ENCODE measurements around the gene ZFYVE27.
"Not testable (repeated sequence)": the region's sequence is repeated elsewhere in the genome, so short reads cannot be mapped to it uniquely, and the experiment has no call there.

The ZFYVE27 gene

GRCh38 chr10:97736902-97737769 lies at the start of gene ZFYVE27:
Gene ZFYVE27, plus strand, starts transcription at chr10:97737128. Its CDS starts 1,350 bp downstream, at chr10:97738478.
- H3K4me1 Mint-ChIP-seq (ENCODE audit: low read depth): peaks cover 49% of the 10 kb centered on the region
- H3K27me3 Mint-ChIP-seq: no peaks in the 10 kb centered on the region
- peak within 1 kb of the TSS; percentile 95 for H3K27ac Mint-ChIP-seq
- peaks cover 11% of the 10 kb centered on the region for H3K36me3 Mint-ChIP-seq
- H3K9me3 Mint-ChIP-seq (ENCODE audit: low read depth): no peaks in the 10 kb centered on the region
- H3K4me3 Mint-ChIP-seq: peak within 1 kb of the TSS; percentile 97

DNA sequence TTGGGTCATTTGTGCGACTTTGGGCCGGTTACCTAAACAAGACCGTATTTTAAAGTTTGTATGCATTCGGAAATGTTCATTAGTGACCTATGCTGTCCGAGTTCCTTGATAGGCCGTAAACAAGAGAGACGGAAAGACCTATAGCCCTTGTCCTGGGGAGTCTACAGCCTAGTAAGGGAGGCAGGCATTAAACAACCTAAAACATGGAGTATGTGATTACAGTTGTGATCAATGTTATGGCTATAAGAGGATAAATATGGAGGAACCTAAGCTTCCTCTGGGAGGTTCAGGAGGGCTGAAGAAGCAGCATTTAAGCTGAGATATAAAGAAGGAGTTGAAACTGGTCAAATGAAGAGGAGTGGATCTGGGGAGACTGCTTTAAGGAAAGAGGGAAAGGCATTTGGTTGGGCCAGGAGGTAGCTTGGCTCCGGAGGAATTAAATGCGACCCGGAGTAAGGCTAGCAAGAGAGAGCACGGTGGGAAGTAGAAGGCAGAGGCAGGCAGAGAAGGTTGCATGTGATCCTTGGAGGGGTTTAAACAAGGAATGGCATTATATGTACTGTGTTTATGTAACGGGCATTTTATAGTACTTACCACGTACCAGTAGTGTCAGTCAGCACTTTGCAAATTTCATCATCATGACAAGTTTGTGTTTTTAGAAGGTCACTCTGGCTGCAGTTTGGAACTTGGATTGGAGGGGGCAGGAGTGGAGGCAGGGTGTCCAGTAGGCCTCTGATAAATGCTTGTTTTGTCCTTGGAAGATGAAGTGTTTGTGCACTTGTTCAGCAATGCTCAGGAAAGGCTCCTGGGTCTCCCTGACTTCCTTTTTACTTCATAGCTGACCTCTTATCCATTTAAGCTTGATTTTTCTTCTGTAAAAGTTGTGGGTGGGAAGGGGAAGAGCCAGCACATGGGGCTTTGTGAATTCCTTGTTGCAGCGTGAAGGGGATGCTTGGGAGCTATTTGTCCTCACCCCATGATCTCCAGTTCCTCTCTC lies 48.8 kb upstream of the ZFYVE27 start:
- H3K27ac Mint-ChIP-seq: peak overlapping the region; percentile 58
- H3K9me3 Mint-ChIP-seq (ENCODE audit: low read depth): no peaks in the 10 kb centered on the region
- H3K27me3 Mint-ChIP-seq: no peaks in the 10 kb centered on the region
- H3K4me1 Mint-ChIP-seq (ENCODE audit: low read depth): peaks cover 21% of the 10 kb centered on the region
- H3K36me3 Mint-ChIP-seq: no peaks in the 10 kb centered on the region
- peak overlapping the region; percentile 70 for H3K4me3 Mint-ChIP-seq

GRCh38 chr10:97689559-97690020 lies 47.3 kb upstream of the ZFYVE27 start:
- no peaks in the 10 kb centered on the region for H3K36me3 Mint-ChIP-seq
- H3K27ac Mint-ChIP-seq: no peak overlapping the region
- peaks cover 2% of the 10 kb centered on the region for H3K27me3 Mint-ChIP-seq
- no peak overlapping the region for H3K4me3 Mint-ChIP-seq
- H3K9me3 Mint-ChIP-seq (ENCODE audit: low read depth): no peaks in the 10 kb centered on the region
- H3K4me1 Mint-ChIP-seq (ENCODE audit: low read depth): peaks cover 18% of the 10 kb centered on the region

DNA sequence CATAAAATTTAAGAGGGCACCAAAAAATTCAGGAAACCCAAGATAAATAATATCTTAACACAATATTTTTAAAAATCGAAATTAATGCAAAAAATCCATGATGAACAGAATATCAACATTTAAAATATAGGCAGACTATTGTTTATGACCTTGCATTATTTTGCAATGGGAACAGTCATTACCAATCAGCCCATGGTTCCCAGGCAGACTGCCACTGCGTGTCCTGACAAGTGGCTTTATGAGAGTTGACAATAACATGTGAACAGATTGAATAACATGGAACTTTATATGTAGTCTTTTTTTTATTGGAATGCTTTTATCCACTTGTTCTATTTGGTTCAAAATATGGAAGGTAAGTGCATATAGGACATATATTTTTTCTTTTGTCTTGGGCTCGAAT lies 46.8 kb upstream of the ZFYVE27 start:
- peaks cover 15% of the 10 kb centered on the region for H3K4me1 Mint-ChIP-seq (ENCODE audit: low read depth)
- H3K36me3 Mint-ChIP-seq: no peaks in the 10 kb centered on the region
- peaks cover 2% of the 10 kb centered on the region for H3K27me3 Mint-ChIP-seq
- H3K27ac Mint-ChIP-seq: no peak overlapping the region
- H3K9me3 Mint-ChIP-seq (ENCODE audit: low read depth): no peaks in the 10 kb centered on the region
- no peak overlapping the region for H3K4me3 Mint-ChIP-seq

DNA sequence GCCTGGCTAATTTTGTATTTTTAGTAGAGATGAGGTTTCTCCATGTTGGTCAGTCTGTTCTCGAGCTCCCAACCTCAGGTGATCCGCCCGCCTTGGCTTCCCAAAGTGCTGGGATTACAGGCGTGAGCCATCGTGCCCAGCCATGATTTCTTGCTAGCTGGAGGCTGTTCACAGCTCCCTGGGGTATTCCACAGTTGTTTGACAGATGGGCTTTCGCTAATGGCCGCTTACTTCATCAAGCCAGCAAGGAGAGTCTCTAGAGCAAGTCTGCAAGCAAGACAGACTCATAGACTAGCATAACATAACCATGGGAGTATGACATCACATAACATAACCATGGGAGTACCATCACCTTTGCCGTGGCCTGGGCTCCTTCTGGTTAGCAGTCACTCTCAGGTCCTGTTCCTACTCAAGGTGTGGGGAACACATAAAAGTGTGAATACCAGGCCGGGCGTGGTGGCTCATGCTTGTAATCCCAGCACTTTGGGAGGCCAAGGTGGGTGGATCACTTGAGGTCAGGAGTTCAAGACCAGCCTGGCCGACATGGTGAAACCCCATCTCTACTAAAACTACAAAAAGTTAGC lies 38.8 kb upstream of the ZFYVE27 start:
- H3K27ac Mint-ChIP-seq; H3K4me3 Mint-ChIP-seq; H3K4me1 Mint-ChIP-seq (ENCODE audit: low read depth); H3K9me3 Mint-ChIP-seq (ENCODE audit: low read depth); H3K36me3 Mint-ChIP-seq; H3K27me3 Mint-ChIP-seq: not testable (repeated sequence)

GRCh38 chr10:97701438-97702069 lies 35.4 kb upstream of the ZFYVE27 start:
- H3K4me3 Mint-ChIP-seq: no peak overlapping the region
- no peaks in the 10 kb centered on the region for H3K36me3 Mint-ChIP-seq
- H3K9me3 Mint-ChIP-seq (ENCODE audit: low read depth): no peaks in the 10 kb centered on the region
- no peaks in the 10 kb centered on the region for H3K4me1 Mint-ChIP-seq (ENCODE audit: low read depth)
- H3K27me3 Mint-ChIP-seq: peaks cover 1% of the 10 kb centered on the region
- H3K27ac Mint-ChIP-seq: no peak overlapping the region

DNA sequence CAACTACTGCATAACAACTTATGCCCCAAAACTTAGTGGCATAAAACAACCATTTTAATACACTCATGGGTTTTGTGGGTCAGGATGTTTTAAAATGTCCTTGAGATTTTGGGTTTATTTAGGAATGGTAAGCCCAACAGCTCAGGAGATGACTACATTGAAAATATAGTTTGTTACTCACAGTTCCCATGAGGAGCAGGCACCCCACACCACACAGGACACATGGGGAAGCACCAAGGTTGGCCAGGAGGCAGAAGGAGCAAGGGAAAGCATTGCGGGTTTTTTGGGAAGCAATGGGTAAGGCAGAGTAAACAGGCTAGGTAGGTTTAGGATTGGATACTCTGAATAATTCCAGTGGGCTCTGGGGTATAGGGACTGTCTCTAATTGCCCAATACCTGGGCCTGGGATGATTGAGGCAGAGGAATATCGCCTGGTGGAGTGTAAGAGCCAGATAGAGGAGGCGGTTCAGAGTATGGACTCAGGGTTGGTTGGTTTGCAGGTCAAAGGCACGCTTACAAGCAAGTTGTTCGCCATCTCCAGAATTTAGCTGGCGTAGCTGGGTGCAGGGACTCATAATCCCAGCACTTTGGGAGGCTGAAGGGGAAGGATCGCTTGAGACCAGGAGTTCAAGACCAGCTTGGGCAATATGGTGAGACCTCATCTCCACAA lies 33.4 kb upstream of the ZFYVE27 start:
- H3K4me3 Mint-ChIP-seq: no peak overlapping the region
- H3K27ac Mint-ChIP-seq: no peak overlapping the region
- no peaks in the 10 kb centered on the region for H3K9me3 Mint-ChIP-seq (ENCODE audit: low read depth)
- no peaks in the 10 kb centered on the region for H3K4me1 Mint-ChIP-seq (ENCODE audit: low read depth)
- no peaks in the 10 kb centered on the region for H3K36me3 Mint-ChIP-seq
- H3K27me3 Mint-ChIP-seq: peaks cover 5% of the 10 kb centered on the region

GRCh38 chr10:97704341-97704740 lies 32.6 kb upstream of the ZFYVE27 start:
- no peaks in the 10 kb centered on the region for H3K4me1 Mint-ChIP-seq (ENCODE audit: low read depth)
- no peak overlapping the region for H3K4me3 Mint-ChIP-seq
- peaks cover 6% of the 10 kb centered on the region for H3K27me3 Mint-ChIP-seq
- no peaks in the 10 kb centered on the region for H3K36me3 Mint-ChIP-seq
- no peak overlapping the region for H3K27ac Mint-ChIP-seq
- no peaks in the 10 kb centered on the region for H3K9me3 Mint-ChIP-seq (ENCODE audit: low read depth)

DNA sequence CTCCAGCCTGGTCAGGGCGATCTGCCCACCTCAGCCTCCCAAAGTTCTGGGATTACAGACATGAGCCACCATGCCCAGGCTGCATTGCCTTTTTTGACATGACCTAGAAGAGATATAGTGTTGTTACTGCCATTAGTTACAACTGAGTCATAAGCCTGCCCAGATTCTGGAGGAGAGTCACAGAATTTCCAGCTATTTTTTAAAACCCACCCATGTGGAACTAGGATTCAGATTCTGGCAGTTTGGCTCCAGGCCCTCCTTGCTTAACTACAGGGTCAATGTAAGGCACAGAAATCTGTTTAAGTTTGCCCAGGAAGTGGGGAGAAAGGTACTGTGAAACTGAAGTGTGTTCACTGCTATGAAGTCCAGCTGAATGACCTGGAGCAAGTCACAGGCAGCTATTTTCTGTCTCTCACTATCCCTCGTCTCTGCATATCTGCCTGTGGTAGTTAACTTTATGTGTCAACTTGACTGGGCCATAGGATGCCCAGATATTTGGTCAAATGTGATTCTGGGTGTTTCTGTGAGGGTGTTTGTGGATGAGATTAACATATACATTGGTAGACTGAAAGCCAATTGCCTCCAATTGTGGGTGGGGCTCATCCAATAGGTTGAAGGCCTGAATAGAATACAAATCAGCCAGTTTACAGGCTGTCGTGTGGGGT lies 31.8 kb upstream of the ZFYVE27 start:
- Mint-ChIP-seq H3K9me3 (ENCODE audit: low read depth) (no peaks in the 10 kb centered on the region), H3K36me3 (no peaks in the 10 kb centered on the region), H3K27ac (no peak overlapping the region), H3K27me3 (peaks cover 6% of the 10 kb centered on the region), H3K4me1 (ENCODE audit: low read depth) (no peaks in the 10 kb centered on the region), H3K4me3 (no peak overlapping the region)

- no peaks in the 10 kb centered on the region for H3K9me3 Mint-ChIP-seq (ENCODE audit: low read depth)
- peaks cover 9% of the 10 kb centered on the region for H3K27me3 Mint-ChIP-seq
- H3K4me3 Mint-ChIP-seq: no peak overlapping the region
- H3K4me1 Mint-ChIP-seq (ENCODE audit: low read depth): peaks cover 2% of the 10 kb centered on the region
- no peaks in the 10 kb centered on the region for H3K36me3 Mint-ChIP-seq
- no peak overlapping the region for H3K27ac Mint-ChIP-seq
Observed at GRCh38 chr10:97707134-97707861, 29.6 kb upstream of the ZFYVE27 start.

DNA sequence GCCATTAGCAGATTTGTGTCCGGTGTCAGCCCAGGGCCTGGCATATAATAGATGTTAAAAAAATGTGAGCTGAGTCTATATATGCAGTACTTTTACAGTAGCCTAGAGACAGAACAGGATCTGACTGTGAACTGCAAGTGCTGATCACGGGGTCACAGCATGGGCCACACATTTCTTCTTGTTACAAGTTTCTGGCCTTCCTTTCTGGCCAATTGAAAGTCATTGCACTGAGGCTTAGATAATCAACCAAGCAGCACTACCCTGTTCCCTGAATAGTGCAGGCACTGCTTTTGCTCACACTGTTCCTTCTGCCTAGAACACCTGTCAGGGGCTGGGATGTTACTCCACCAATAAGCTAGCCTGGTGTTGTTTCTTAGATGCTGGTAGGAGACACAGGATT lies 28.8 kb upstream of the ZFYVE27 start:
- Mint-ChIP-seq H3K36me3 (no peaks in the 10 kb centered on the region), H3K27me3 (peaks cover 11% of the 10 kb centered on the region), H3K4me3 (no peak overlapping the region), H3K9me3 (ENCODE audit: low read depth) (no peaks in the 10 kb centered on the region), H3K4me1 (ENCODE audit: low read depth) (peaks cover 6% of the 10 kb centered on the region), H3K27ac (no peak overlapping the region)

GRCh38 chr10:97708976-97709946 lies 27.7 kb upstream of the ZFYVE27 start:
- H3K27me3 Mint-ChIP-seq: peaks cover 11% of the 10 kb centered on the region
- H3K4me3 Mint-ChIP-seq: no peak overlapping the region
- no peak overlapping the region for H3K27ac Mint-ChIP-seq
- peaks cover 9% of the 10 kb centered on the region for H3K4me1 Mint-ChIP-seq (ENCODE audit: low read depth)
- H3K9me3 Mint-ChIP-seq (ENCODE audit: low read depth): no peaks in the 10 kb centered on the region
- H3K36me3 Mint-ChIP-seq: no peaks in the 10 kb centered on the region
